Bronchial epithelial cell (primary cell): ENCODE measurements around the gene BAZ1A. TPM values are rescaled to one million over a fixed set of nuclear protein-coding genes. Genes with fewer than 3 reads are reported as not detected.

Experiments used
- DNase-seq: peaks from one replicate; pipeline ENCODE4 v3.0.0-alpha.2; 2010; ENCODE audit warnings: low read depth
- FAIRE-seq: peaks from 2 replicates; lab custom pipeline; 2011; peaks lifted over from hg19 to GRCh38; lab: Jason Lieb, UNC
- H3K27me3 ChIP-seq: 2 replicates; pipeline ENCODE4 v1.5.1; 2011; ENCODE audit warnings: low read length; ENCODE audit not compliant: control insufficient read depth, insufficient read depth
- H3K36me3 ChIP-seq: 2 replicates; pipeline ENCODE4 v1.5.1; 2011; ENCODE audit warnings: low read length; ENCODE audit not compliant: control insufficient read depth, insufficient read depth
- H3K4me3 ChIP-seq: 2 replicates; pipeline ENCODE4 v1.5.1; 2011; ENCODE audit warnings: mild to moderate bottlenecking, low read depth, low read length, control low read depth
- CTCF ChIP-seq: IDR thresholded peaks from 2 replicates; pipeline ENCODE4 v1.5.1; 2011; ENCODE audit warnings: mild to moderate bottlenecking, moderate library complexity, low read length, control low read depth, inconsistent platforms; ENCODE audit not compliant: insufficient read depth, severe bottlenecking
- total RNA-seq: library from RNA; depleted of rRNA; stranded (reverse); fragments of >200 nt; gene quantifications from 2 replicates; pipeline ENCODE4 v1.2.1, GENCODE V29; 2014

BAZ1A gene
- total RNA-seq, 1 donor from 2014 or later: 35.0 TPM

GRCh38 chr14:34883954-34884353 lies 8.8 kb upstream of the BAZ1A start:
- Histone ChIP-seq H3K36me3 (no peaks in the 10 kb centered on the region), H3K4me3 (no peak overlapping the region), H3K27me3 (no peaks in the 10 kb centered on the region)
- FAIRE-seq (no peak), DNase-seq (no peak)
- no peak for TF ChIP-seq CTCF

- peak; percentile 1 for TF ChIP-seq CTCF
- FAIRE-seq: no peak
- Histone ChIP-seq H3K4me3 (peak overlapping the region; percentile 92), H3K27me3 (no peaks in the 10 kb centered on the region), H3K36me3 (peaks cover 4% of the 10 kb centered on the region)
- no peak for DNase-seq
Observed at GRCh38 chr14:34874386-34875030, 652 bp downstream of the BAZ1A start.

- H3K36me3 ChIP-seq: peaks cover 4% of the 10 kb centered on the region
- no peak for TF ChIP-seq CTCF
- FAIRE-seq (no peak), DNase-seq (peak; percentile 70)
- H3K4me3 ChIP-seq: peak overlapping the region; percentile 92
- no peaks in the 10 kb centered on the region for H3K27me3 ChIP-seq
Observed at GRCh38 chr14:34873589-34874385, 1.4 kb downstream of the BAZ1A start.

- peak; percentile 91 for DNase-seq
- H3K4me3 ChIP-seq: peak overlapping the region; percentile 92
- no peak for FAIRE-seq
- H3K27me3 ChIP-seq: no peaks in the 10 kb centered on the region
- H3K36me3 ChIP-seq: peaks cover 4% of the 10 kb centered on the region
- no peak for TF ChIP-seq CTCF
Observed at GRCh38 chr14:34872822-34873588, 2.2 kb downstream of the BAZ1A start.

- no peak for DNase-seq
- TF ChIP-seq CTCF: no peak
- Histone ChIP-seq H3K4me3 (no peak overlapping the region), H3K36me3 (peaks cover 4% of the 10 kb centered on the region), H3K27me3 (no peaks in the 10 kb centered on the region)
- FAIRE-seq: no peak
Observed at GRCh38 chr14:34867199-34867598, 8.0 kb downstream of the BAZ1A start.
